Right renal pelvis (tissue), 4 donors: Measurements from ENCODE around the gene SLC5A2. TPM values are rescaled to one million over a fixed set of nuclear protein-coding genes. Genes with fewer than 3 reads are reported as not detected.

Experiments used
- DNase-seq, 4 donors: peaks; one replicate each; pipeline ENCODE4 v3.0.0-alpha.2; 2013; ENCODE audit warnings: low read depth in 4 of 4, low spot score in 3 of 4, missing footprints in 1 of 4
- polyA plus RNA-seq, 4 donors: library from polyadenylated mRNA; unstranded; fragments of 120-200 nt; gene quantifications; one replicate each; pipeline ENCODE4 v1.2.1, GENCODE V29; 2013; ENCODE audit not compliant: insufficient read length in 4 of 4

The SLC5A2 gene
- polyA plus RNA-seq, 4 donors: 34.2 to 76.3 (median 46.1) TPM

GRCh38 chr16:31459687-31460581 lies 23.0 kb upstream of the SLC5A2 start:
- peak; percentile 99 for DNase-seq

GRCh38 chr16:31460582-31461002 lies 22.3 kb upstream of the SLC5A2 start:
- DNase-seq: no peak

DNA sequence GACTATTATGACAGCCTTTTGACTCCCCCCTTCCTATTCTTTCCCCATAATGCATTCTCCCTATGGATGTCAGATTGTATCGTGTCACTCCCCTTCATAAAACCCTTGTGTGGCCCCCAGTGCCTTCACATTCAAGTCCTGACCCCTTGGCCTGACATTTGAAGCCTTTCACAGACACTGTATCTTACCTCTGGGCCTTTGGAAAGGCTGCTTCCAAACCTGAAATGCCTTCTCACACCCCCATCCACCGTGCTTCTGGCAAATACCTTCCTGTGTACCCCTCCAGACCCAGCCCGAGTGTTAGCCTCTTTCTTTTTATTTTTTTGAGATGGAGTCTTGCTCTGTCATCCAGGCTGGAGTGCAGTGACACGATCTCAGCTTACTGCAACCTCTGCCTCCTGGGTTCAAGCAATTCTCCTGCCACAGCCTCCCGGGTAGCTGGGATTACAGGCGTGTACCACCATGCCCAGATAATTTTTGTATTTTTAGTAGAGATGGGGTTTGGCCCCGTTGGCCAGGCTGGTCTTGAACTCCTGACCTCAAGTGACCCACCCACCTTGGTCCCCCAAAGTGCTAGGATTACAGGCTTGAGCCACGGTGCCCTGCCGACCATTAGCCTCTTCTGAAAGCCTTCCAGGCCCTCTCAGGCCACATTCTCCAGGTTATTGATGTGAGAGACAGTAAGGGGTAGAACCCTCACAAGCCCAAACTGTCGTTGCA lies 21.6 kb upstream of the SLC5A2 start:
- no peak for DNase-seq

GRCh38 chr16:31461921-31462804 lies 20.8 kb upstream of the SLC5A2 start:
- no peak for DNase-seq

- no peak for DNase-seq
These were observed 18.6 kb upstream of the SLC5A2 start for GRCh38 chr16:31464348-31464769.

GRCh38 chr16:31464781-31465260 lies 18.1 kb upstream of the SLC5A2 start:
- no peak for DNase-seq

DNA sequence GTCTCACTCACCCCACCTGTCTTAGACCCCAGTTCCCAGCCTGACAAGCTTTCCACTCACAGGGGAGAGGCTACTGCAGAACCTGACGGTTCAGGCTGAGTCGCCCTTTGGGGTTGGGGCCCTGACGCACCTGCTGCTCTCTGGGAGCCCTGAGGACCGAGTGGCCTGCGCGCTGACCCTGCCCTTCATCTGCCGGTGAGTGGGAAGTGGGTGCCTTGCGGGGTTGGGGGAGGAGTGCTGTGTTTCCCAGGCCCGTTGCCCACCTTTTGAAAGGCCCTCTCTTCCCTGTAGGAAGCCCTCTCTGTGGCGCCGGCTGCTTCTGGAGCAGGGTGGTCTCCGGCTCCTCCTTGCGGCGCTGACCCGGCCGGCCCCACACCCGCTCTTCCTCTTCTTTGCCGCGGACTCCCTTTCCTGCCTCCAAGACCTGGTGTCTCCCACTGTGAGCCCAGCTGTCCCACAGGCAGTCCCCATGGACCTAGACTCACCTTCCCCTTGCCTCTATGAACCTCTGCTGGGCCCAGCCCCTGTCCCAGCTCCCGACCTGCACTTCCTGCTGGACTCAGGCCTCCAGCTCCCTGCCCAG lies 17.0 kb upstream of the SLC5A2 start:
- no peak for DNase-seq

DNA sequence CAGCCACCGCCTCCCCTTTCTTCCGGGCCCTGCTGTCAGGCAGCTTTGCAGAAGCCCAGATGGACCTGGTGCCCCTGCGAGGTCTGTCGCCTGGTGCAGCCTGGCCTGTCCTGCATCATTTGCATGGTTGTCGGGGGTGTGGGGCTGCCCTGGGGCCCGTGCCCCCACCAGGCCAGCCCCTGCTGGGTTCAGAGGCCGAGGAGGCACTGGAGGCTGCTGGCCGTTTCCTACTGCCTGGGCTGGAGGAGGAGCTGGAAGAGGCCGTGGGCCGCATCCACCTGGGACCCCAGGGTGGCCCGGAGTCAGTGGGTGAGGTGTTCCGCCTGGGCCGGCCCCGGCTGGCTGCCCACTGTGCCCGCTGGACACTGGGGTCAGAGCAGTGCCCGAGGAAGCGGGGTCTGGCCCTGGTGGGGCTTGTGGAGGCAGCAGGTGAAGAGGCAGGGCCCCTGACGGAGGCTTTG lies 16.5 kb upstream of the SLC5A2 start:
- DNase-seq: no peak

DNA sequence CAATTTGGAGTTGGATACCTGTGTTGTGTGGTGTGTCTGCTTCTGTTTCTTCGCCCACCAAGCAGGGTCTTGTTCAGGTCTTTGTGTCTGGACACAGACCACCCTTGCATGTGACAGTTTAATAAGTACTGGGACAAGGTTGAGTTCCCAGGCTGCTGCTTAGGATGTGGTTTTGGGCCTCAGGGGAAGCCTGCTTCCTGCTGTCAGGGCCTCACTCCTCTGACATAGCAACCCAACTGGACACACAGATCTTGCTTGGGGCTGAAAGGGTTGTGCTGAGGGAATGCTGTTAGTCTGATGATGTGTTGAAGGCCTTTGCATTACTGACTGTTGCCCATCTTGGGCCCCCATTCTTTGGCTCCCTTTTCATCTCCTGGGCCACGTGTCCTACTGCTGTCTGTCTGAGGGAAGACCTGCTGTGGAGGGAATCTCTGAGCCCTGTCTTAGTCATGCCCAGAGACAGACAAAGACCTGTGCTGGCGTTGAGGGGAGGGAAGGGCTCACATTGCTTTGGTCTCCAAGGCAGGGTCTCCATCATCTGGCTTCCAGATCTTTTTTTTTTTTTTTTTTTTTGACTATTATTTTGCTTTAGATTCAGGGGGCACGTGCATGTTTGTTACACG lies 15.7 kb upstream of the SLC5A2 start:
- no peak for DNase-seq

DNA sequence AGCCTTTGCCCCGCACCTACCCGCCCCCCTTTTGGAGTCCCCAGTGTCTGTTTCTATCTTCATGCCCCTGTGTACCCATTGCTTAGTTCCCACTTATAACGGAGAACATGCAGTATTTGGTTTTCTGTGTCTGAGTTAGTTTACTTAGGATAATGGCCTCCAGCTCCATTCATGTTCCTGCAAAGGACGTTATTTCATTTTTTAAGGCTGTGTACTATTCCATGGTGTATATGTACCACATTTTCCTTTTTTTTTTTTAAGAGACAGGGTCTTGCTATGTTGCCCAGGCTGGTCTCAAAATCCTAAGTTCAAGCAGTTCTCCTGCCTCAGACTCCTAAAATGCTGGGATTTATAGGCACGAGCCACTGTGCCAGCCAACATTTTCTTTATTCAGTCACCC lies 15.1 kb upstream of the SLC5A2 start:
- no peak for DNase-seq

GRCh38 chr16:31470615-31471014 lies 12.3 kb upstream of the SLC5A2 start:
- no peak for DNase-seq

- DNase-seq: no peak
These were observed 11.6 kb upstream of the SLC5A2 start for GRCh38 chr16:31471241-31471874.

DNA sequence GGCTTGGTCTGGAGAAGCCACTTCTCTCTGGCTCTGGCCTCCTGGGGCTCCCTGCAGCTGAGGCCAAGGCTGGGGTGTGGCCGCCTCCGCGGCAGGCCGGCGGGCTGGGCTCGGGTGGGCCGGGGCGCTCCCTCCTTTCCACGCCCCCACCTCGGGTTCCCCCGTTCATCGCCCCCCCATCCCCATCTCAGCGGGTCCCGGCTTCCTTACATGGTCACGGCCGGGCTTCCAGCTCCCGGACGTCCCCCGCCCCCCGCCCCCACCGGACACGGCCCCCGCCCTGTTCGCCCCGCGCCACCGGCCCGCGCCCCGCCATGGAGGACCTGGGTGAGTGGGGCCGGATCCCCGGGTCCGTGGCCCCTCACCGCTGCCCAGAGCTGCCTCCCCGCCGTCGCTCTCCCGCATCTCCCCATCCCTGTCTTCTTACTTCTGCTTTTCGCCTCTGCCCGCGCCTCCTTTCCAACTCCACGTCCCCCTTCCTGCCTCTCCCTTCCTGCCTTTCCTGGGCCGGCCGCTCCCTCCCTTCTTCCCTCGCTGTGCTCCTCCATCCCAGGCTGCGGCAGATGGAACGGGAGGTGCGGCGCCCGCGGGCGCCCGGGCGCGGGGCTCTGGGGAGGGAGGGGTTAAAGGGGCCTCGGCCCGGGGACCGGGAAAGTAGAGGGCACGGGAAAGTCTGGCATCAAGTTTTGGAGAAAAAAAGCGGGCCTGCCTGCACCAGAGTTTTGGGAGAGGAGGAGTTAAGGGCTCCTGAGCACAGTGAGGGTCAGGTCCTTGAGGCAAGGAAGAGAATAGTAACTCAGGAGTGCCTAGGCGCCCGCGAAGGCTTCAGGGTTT lies 10.8 kb upstream of the SLC5A2 start, which contains the start of gene TGFB1I1:
TSS of gene TGFB1I1 (plus strand) at position 278 of the 834 bp plus-strand sequence. CDS start at position 315, 37 bp downstream.
- no peak for DNase-seq

DNA sequence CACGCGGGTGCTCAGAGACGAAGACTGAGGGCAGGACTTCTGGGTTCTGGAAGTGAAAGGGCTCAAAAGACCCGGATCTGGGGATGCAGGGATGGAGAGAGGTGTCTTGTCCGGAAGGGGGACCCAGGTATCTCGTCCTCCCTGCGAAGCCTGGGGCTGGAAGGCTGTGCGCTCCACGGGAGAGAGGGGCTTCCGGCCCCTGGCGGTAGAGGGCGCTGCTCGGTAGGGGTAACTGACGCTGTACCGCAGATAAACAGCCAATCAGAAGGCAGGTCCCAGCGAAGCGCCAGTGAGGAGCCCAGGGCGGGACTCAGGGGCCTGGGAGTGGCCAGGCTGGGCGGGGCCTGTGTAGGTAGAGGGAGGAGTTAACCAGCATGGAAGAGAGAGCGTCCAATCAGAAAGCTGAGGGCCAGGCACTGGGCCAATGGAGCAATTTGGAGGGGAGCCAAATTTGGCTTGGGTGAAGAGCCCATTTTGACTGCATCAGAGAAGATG lies 10.2 kb upstream of the SLC5A2 start:
- DNase-seq: no peak

GRCh38 chr16:31473264-31473984 lies 9.5 kb upstream of the SLC5A2 start:
- DNase-seq: no peak

- no peak for DNase-seq
These were observed 8.7 kb upstream of the SLC5A2 start for GRCh38 chr16:31474173-31474714.
